PC-9 (cell line): Measurements from ENCODE around the gene VWA7. TPM values are rescaled to one million over a fixed set of nuclear protein-coding genes. Genes with fewer than 3 reads are reported as not detected.
A peak's percentile ranks its signal among the peaks of the same experiment; 100 is the strongest.

Source experiments
- BruUV-seq: library from RNA; stranded (reverse); fragments of 400-500 nt; replicated peaks from 2 replicates; lab custom pipeline; 2021; lab: Mats Ljungman, UMichigan
- CTCF ChIA-PET: fragments of 300-600 bp; sonication (Branson Sonifier 250); formaldehyde crosslinking; loops from one replicate; lab custom pipeline; 2022; ENCODE audit warnings: antibody characterized with exemption; lab: Charles Lee
- POLR2A ChIA-PET: fragments of 300-600 bp; sonication (Branson Sonifier 250); formaldehyde crosslinking; loops from one replicate; lab custom pipeline; 2022; ENCODE audit warnings: antibody characterized with exemption; ENCODE audit not compliant: unreplicated experiment; lab: Charles Lee
- DNase-seq, 2 experiments: peaks; one replicate each; pipeline versions ENCODE4 v3.0.0 to v3.0.0-alpha.2; 2015 to 2022; ENCODE audit warnings: mixed read lengths in 1 of 2
- H2AFZ ChIP-seq: fragments of 200-600 bp; sonication (generic); 2 replicates; pipeline ENCODE4 v1.8.1; 2017; ENCODE audit warnings: antibody characterized with exemption
- H3F3A ChIP-seq: fragments of 200-600 bp; sonication (generic); 2 replicates; pipeline ENCODE4 v1.8.1; 2017; ENCODE audit warnings: antibody characterized with exemption, mild to moderate bottlenecking, low read depth; ENCODE audit not compliant: insufficient read depth
- H3K27ac ChIP-seq: fragments of 200-600 bp; sonication (generic); 2 replicates; pipeline ENCODE4 v1.6.1; 2016; ENCODE audit warnings: mixed run types
- H3K27me3 ChIP-seq: fragments of 200-600 bp; sonication (generic); 2 replicates; pipeline ENCODE4 v1.6.1; 2016; ENCODE audit warnings: low read depth, mixed run types; ENCODE audit not compliant: insufficient read depth
- H3K36me3 ChIP-seq: fragments of 200-600 bp; sonication (generic); 2 replicates; pipeline ENCODE4 v1.6.1; 2016; ENCODE audit warnings: low read depth, mixed run types
- H3K4me1 ChIP-seq: fragments of 200-600 bp; sonication (generic); replicated peaks from 2 replicates; pipeline ENCODE4 v1.6.1; 2016; ENCODE audit warnings: mixed run types; ENCODE audit not compliant: insufficient read depth
- H3K4me2 ChIP-seq: fragments of 200-600 bp; sonication (generic); 2 replicates; pipeline ENCODE4 v1.6.1; 2017; ENCODE audit warnings: mixed run types
- H3K4me3 ChIP-seq: fragments of 200-600 bp; sonication (generic); 2 replicates; pipeline ENCODE4 v1.6.1; 2016; ENCODE audit warnings: mixed run types
- H3K79me2 ChIP-seq: fragments of 200-600 bp; sonication (generic); 2 replicates; pipeline ENCODE4 v1.6.1; 2017; ENCODE audit warnings: low read depth, mixed run types
- H3K9me2 ChIP-seq: fragments of 200-600 bp; sonication (generic); 2 replicates; pipeline ENCODE4 v1.8.1; 2017; ENCODE audit warnings: mild to moderate bottlenecking; ENCODE audit not compliant: insufficient read depth
- H3K9me3 ChIP-seq: fragments of 200-600 bp; sonication (generic); 2 replicates; pipeline ENCODE4 v1.8.1; 2016; ENCODE audit warnings: low read depth; ENCODE audit not compliant: insufficient read depth
- H4K20me1 ChIP-seq: fragments of 200-600 bp; sonication (generic); 2 replicates; pipeline ENCODE4 v1.8.1; 2017; ENCODE audit not compliant: insufficient read depth
- EZH2 ChIP-seq: fragments of 200-600 bp; sonication (generic); IDR thresholded peaks from 2 replicates; pipeline ENCODE4 v1.8.0; 2017; ENCODE audit warnings: antibody characterized with exemption, low read depth
- intact Hi-C: fragments of 100-400 bp; cut with micrococcal nuclease; formaldehyde crosslinking; loops from one replicate; pipeline ENCODE4 v1.10.0; 2022; ENCODE audit not compliant: unreplicated experiment
- total RNA-seq: library from RNA; stranded (reverse); gene quantifications from 2 replicates; pipeline ENCODE4 v1.2.3, GENCODE V29; 2021
- TF ChIP-seq, protein P1 (sequence below): fragments of 200-600 bp; sonication (generic); conservative IDR thresholded peaks from 2 replicates; pipeline ENCODE4 v1.6.1; 2017; ENCODE audit warnings: mixed run types, antibody characterized with exemption, mild to moderate bottlenecking, moderate library complexity

VWA7 gene
- total RNA-seq, 1 experiment from 2014 or later, result 6.0 TPM

DNA sequence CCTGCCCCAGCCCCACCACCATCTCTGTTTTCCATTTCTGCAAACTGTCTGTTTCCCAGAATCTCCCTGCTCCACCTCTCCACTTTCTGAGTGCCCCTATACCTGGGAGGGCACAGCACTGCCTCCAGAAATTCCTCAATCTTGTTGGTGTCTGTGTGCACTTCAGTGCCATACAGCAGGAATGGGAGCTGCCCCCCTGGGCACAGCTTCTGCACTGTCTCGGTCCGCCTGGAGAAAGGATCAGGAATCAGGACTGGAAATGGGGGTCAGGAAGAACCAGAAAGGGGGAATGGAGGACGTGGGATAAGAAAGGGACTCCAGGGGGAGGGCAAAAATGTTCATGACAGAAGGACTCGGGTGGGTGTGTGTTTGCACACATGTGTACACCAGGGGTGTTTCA lies 43.4 kb downstream of the VWA7 start:
- Histone ChIP-seq H3K27me3 (no peaks in the 10 kb centered on the region), H4K20me1 (peaks cover 29% of the 10 kb centered on the region), H3K79me2 (peaks cover 51% of the 10 kb centered on the region), H3K9me2 (no peaks in the 10 kb centered on the region), H3K36me3 (peaks cover 37% of the 10 kb centered on the region), H2AFZ (no peak overlapping the region), H3K4me1 (peaks cover 37% of the 10 kb centered on the region), H3K27ac (no peak overlapping the region), H3K9me3 (no peaks in the 10 kb centered on the region), H3K4me2 (peak overlapping the region; percentile 83), H3F3A (peaks cover 71% of the 10 kb centered on the region), H3K4me3 (peak overlapping the region; percentile 86; the same call in 1 of the 2 replicates)
- BruUV-seq, result no TSS peak
- intact Hi-C loops, result loop anchor here (2.0 to 10.0 kb wide), 2 partner anchors 59 to 189 kb away; partner anchors contain the start of genes ATP6V1G2, DDX39B and NFKBIL1
- ChIA-PET CTCF (no interaction called here), POLR2A (no interaction called here)
- TF ChIP-seq, protein P1, sequence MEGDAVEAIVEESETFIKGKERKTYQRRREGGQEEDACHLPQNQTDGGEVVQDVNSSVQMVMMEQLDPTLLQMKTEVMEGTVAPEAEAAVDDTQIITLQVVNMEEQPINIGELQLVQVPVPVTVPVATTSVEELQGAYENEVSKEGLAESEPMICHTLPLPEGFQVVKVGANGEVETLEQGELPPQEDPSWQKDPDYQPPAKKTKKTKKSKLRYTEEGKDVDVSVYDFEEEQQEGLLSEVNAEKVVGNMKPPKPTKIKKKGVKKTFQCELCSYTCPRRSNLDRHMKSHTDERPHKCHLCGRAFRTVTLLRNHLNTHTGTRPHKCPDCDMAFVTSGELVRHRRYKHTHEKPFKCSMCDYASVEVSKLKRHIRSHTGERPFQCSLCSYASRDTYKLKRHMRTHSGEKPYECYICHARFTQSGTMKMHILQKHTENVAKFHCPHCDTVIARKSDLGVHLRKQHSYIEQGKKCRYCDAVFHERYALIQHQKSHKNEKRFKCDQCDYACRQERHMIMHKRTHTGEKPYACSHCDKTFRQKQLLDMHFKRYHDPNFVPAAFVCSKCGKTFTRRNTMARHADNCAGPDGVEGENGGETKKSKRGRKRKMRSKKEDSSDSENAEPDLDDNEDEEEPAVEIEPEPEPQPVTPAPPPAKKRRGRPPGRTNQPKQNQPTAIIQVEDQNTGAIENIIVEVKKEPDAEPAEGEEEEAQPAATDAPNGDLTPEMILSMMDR, result no peak
- TF ChIP-seq EZH2, result no peak
- no peak for DNase-seq

DNA sequence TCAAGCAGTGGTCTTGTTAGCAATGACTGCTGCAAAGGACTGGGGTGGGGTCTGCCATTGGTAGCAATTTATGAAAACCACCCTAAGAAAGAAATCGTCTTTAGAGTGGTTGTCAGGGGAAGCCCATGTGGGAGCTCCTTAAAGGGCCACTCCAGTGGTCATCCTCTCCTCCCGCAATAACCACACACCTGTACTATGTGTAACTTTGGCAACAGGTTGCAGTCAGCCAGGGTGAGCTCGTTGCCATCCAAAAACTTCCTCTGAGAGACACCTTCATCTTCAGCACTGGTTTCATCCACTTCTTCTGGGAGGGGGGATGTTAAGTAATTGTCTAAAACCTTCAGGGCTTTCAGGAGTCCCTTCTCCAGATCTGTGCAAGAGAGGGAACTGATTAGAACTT lies 45.1 kb downstream of the VWA7 start:
- POLR2A ChIA-PET, result interaction anchor here (0.6 kb wide), 1 partner anchor 15 kb away, joined by 3 read pairs; no protein-coding TSS in a partner anchor

GRCh38 chr6:31730631-31731086 lies 46.5 kb downstream of the VWA7 start:
- TF ChIP-seq, protein P1, result no peak
- no peak for TF ChIP-seq EZH2
- ChIA-PET POLR2A (interaction anchor here (0.5 to 0.7 kb wide), 3 partner anchors 33 to 241 kb away, joined by 3 to 12 read pairs (median 5); no protein-coding TSS in a partner anchor), CTCF (no interaction called here)
- Histone ChIP-seq H3F3A (peaks cover 73% of the 10 kb centered on the region), H3K4me1 (peaks cover 15% of the 10 kb centered on the region), H3K79me2 (peaks cover 37% of the 10 kb centered on the region), H3K27me3 (no peaks in the 10 kb centered on the region), H3K36me3 (peaks cover 37% of the 10 kb centered on the region), H3K4me3 (no peak overlapping the region), H3K9me2 (no peaks in the 10 kb centered on the region), H3K9me3 (no peaks in the 10 kb centered on the region), H3K4me2 (0 out of 2 replicates have a peak overlapping the region, but pooled peaks have one; percentile 73), H4K20me1 (peaks cover 29% of the 10 kb centered on the region), H3K27ac (no peak overlapping the region), H2AFZ (no peak overlapping the region)
- intact Hi-C loops, result loop anchor here (10.0 kb wide), 1 partner anchor 186 kb away; the partner anchor contains the start of genes ATP6V1G2, DDX39B and NFKBIL1
- no TSS peak for BruUV-seq
- no peak for DNase-seq

More for the DNA sequence above, 45.1 kb downstream of the VWA7 start:
- no peak overlapping the region for H3K27ac ChIP-seq
- H3K27me3 ChIP-seq, result no peaks in the 10 kb centered on the region
- no peak overlapping the region for H3K4me2 ChIP-seq
- intact Hi-C loops, result loop anchor here (10.0 kb wide), 1 partner anchor 187 kb away; the partner anchor contains the start of genes ATP6V1G2, DDX39B and NFKBIL1
- CTCF ChIA-PET, result no interaction called here
- no peak overlapping the region for H3K4me3 ChIP-seq
- no TSS peak for BruUV-seq
- H3K9me2 ChIP-seq, result no peaks in the 10 kb centered on the region
- H3K36me3 ChIP-seq, result peaks cover 37% of the 10 kb centered on the region
- peaks cover 29% of the 10 kb centered on the region for H4K20me1 ChIP-seq
- no peaks in the 10 kb centered on the region for H3K9me3 ChIP-seq
- H3K79me2 ChIP-seq, result peaks cover 50% of the 10 kb centered on the region
- no peak overlapping the region for H2AFZ ChIP-seq
- peaks cover 21% of the 10 kb centered on the region for H3K4me1 ChIP-seq
- no peak for DNase-seq
- peaks cover 64% of the 10 kb centered on the region for H3F3A ChIP-seq
- TF ChIP-seq, protein P1, result no peak
- TF ChIP-seq EZH2, result no peak
